ENCODE data around the gene POLN.
A peak's percentile ranks its signal among the peaks of the same experiment; 100 is the strongest.
"Not testable (repeated sequence)": the region's sequence is repeated elsewhere in the genome, so short reads cannot be mapped to it uniquely, and the experiment has no call there.

Gene POLN

GRCh38 chr4:2245057-2245786, 3.3 kb upstream of the POLN start:
- Mint-ChIP-seq H3K27me3 (ENCODE audit: low read depth) (no peaks in the 10 kb centered on the region), H3K27ac (no peak overlapping the region), H3K4me3 (no peak overlapping the region), H3K4me1 (ENCODE audit: low read depth) (peaks cover 20% of the 10 kb centered on the region), H3K36me3 (ENCODE audit: low read depth) (peaks cover 8% of the 10 kb centered on the region), H3K9me3 (no peaks in the 10 kb centered on the region)

GRCh38 chr4:2243681-2244380, 1.9 kb upstream of the POLN start:
- Mint-ChIP-seq H3K36me3 (ENCODE audit: low read depth) (peaks cover 15% of the 10 kb centered on the region), H3K4me3 (no peak overlapping the region), H3K27ac (no peak overlapping the region), H3K4me1 (ENCODE audit: low read depth) (peaks cover 30% of the 10 kb centered on the region), H3K9me3 (no peaks in the 10 kb centered on the region), H3K27me3 (ENCODE audit: low read depth) (no peaks in the 10 kb centered on the region)

GRCh38 chr4:2241003-2241402, 918 bp downstream of the POLN start:
- peaks cover 45% of the 10 kb centered on the region for H3K4me1 Mint-ChIP-seq (ENCODE audit: low read depth)
- peaks cover 28% of the 10 kb centered on the region for H3K36me3 Mint-ChIP-seq (ENCODE audit: low read depth)
- peak overlapping the region; percentile 89 for H3K4me3 Mint-ChIP-seq
- H3K27me3 Mint-ChIP-seq (ENCODE audit: low read depth) = no peaks in the 10 kb centered on the region
- H3K27ac Mint-ChIP-seq = peak overlapping the region; percentile 86
- no peaks in the 10 kb centered on the region for H3K9me3 Mint-ChIP-seq

GRCh38 chr4:2236944-2237666, 4.8 kb downstream of the POLN start:
- H3K36me3 Mint-ChIP-seq (ENCODE audit: low read depth) = peaks cover 51% of the 10 kb centered on the region
- peak overlapping the region; percentile 76 for H3K4me3 Mint-ChIP-seq
- H3K27me3 Mint-ChIP-seq (ENCODE audit: low read depth) = no peaks in the 10 kb centered on the region
- peaks cover 48% of the 10 kb centered on the region for H3K4me1 Mint-ChIP-seq (ENCODE audit: low read depth)
- H3K9me3 Mint-ChIP-seq = no peaks in the 10 kb centered on the region
- peak overlapping the region; percentile 42 for H3K27ac Mint-ChIP-seq

- Mint-ChIP-seq H3K9me3 (no peaks in the 10 kb centered on the region), H3K27ac (no peak overlapping the region), H3K4me3 (no peak overlapping the region), H3K36me3 (ENCODE audit: low read depth) (peaks cover 30% of the 10 kb centered on the region), H3K4me1 (ENCODE audit: low read depth) (peaks cover 14% of the 10 kb centered on the region), H3K27me3 (ENCODE audit: low read depth) (no peaks in the 10 kb centered on the region)
These were observed 10.8 kb downstream of the POLN start for GRCh38 chr4:2231082-2231481.

- H3K27me3 Mint-ChIP-seq (ENCODE audit: low read depth) = no peaks in the 10 kb centered on the region
- H3K4me3 Mint-ChIP-seq = no peak overlapping the region
- no peaks in the 10 kb centered on the region for H3K9me3 Mint-ChIP-seq
- H3K27ac Mint-ChIP-seq = no peak overlapping the region
- peaks cover 12% of the 10 kb centered on the region for H3K36me3 Mint-ChIP-seq (ENCODE audit: low read depth)
- no peaks in the 10 kb centered on the region for H3K4me1 Mint-ChIP-seq (ENCODE audit: low read depth)
These were observed 15.7 kb downstream of the POLN start for GRCh38 chr4:2226261-2226660.

- H3K4me1 Mint-ChIP-seq (ENCODE audit: low read depth) = peaks cover 6% of the 10 kb centered on the region
- H3K4me3 Mint-ChIP-seq = no peak overlapping the region
- peaks cover 7% of the 10 kb centered on the region for H3K36me3 Mint-ChIP-seq (ENCODE audit: low read depth)
- no peak overlapping the region for H3K27ac Mint-ChIP-seq
- no peaks in the 10 kb centered on the region for H3K9me3 Mint-ChIP-seq
- no peaks in the 10 kb centered on the region for H3K27me3 Mint-ChIP-seq (ENCODE audit: low read depth)
These were observed 19.1 kb downstream of the POLN start for GRCh38 chr4:2222838-2223237.

- H3K4me3 Mint-ChIP-seq; H3K27ac Mint-ChIP-seq; H3K36me3 Mint-ChIP-seq (ENCODE audit: low read depth); H3K27me3 Mint-ChIP-seq (ENCODE audit: low read depth); H3K9me3 Mint-ChIP-seq: not testable (repeated sequence)
- H3K4me1 Mint-ChIP-seq (ENCODE audit: low read depth) = peaks cover 11% of the 10 kb centered on the region
These were observed 20.5 kb downstream of the POLN start for GRCh38 chr4:2221378-2221777.

- Mint-ChIP-seq H3K4me3 (no peak overlapping the region), H3K27ac (no peak overlapping the region), H3K4me1 (ENCODE audit: low read depth) (peaks cover 11% of the 10 kb centered on the region), H3K9me3 (no peaks in the 10 kb centered on the region), H3K27me3 (ENCODE audit: low read depth) (no peaks in the 10 kb centered on the region), H3K36me3 (ENCODE audit: low read depth) (peaks cover 4% of the 10 kb centered on the region)
These were observed 21.8 kb downstream of the POLN start for GRCh38 chr4:2220016-2220630.

- Mint-ChIP-seq H3K4me3 (no peak overlapping the region), H3K4me1 (ENCODE audit: low read depth) (peaks cover 11% of the 10 kb centered on the region), H3K27me3 (ENCODE audit: low read depth) (no peaks in the 10 kb centered on the region), H3K9me3 (no peaks in the 10 kb centered on the region), H3K27ac (no peak overlapping the region), H3K36me3 (ENCODE audit: low read depth) (peaks cover 4% of the 10 kb centered on the region)
These were observed 22.6 kb downstream of the POLN start for GRCh38 chr4:2219233-2219760.

- Mint-ChIP-seq H3K4me3 (no peak overlapping the region), H3K9me3 (no peaks in the 10 kb centered on the region), H3K4me1 (ENCODE audit: low read depth) (peaks cover 11% of the 10 kb centered on the region), H3K27ac (no peak overlapping the region), H3K27me3 (ENCODE audit: low read depth) (no peaks in the 10 kb centered on the region), H3K36me3 (ENCODE audit: low read depth) (peaks cover 1% of the 10 kb centered on the region)
These were observed 23.5 kb downstream of the POLN start for GRCh38 chr4:2218436-2218835.

GRCh38 chr4:2217726-2218125, 24.2 kb downstream of the POLN start:
- Mint-ChIP-seq H3K4me1 (ENCODE audit: low read depth) (peaks cover 11% of the 10 kb centered on the region), H3K9me3 (no peaks in the 10 kb centered on the region), H3K27me3 (ENCODE audit: low read depth) (no peaks in the 10 kb centered on the region), H3K4me3 (no peak overlapping the region), H3K27ac (no peak overlapping the region), H3K36me3 (ENCODE audit: low read depth) (peaks cover 2% of the 10 kb centered on the region)

GRCh38 chr4:2212831-2213230, 29.1 kb downstream of the POLN start:
- Mint-ChIP-seq H3K4me1 (ENCODE audit: low read depth) (peaks cover 5% of the 10 kb centered on the region), H3K27me3 (ENCODE audit: low read depth) (no peaks in the 10 kb centered on the region), H3K36me3 (ENCODE audit: low read depth) (peaks cover 4% of the 10 kb centered on the region), H3K4me3 (no peak overlapping the region), H3K27ac (no peak overlapping the region), H3K9me3 (no peaks in the 10 kb centered on the region)

GRCh38 chr4:2202789-2203188, 39.1 kb downstream of the POLN start:
- H3K4me3 Mint-ChIP-seq; H3K9me3 Mint-ChIP-seq; H3K27ac Mint-ChIP-seq; H3K4me1 Mint-ChIP-seq (ENCODE audit: low read depth); H3K36me3 Mint-ChIP-seq (ENCODE audit: low read depth); H3K27me3 Mint-ChIP-seq (ENCODE audit: low read depth): not testable (repeated sequence)
